IMR-90 (cell line): ENCODE data around the gene SLC26A11. TPM values are rescaled to one million over a fixed set of nuclear protein-coding genes. Genes with fewer than 3 reads are reported as not detected.

Experiments
- ATAC-seq: fragments of 200-7000 bp; cut with Tn5 transposase; 2 replicates; pipeline ENCODE4 v1.9.1; 2020; ENCODE audit warnings: low read depth, mild to moderate bottlenecking, moderate library complexity
- BruUV-seq: library from RNA; stranded (reverse); fragments of 400-500 nt; replicated peaks from 2 replicates; lab custom pipeline; 2021; lab: Mats Ljungman, UMichigan
- CTCF ChIA-PET: fragments of 300-600 bp; formaldehyde crosslinking; extraction: SDS; loops from one replicate; lab custom pipeline; 2021; ENCODE audit warnings: antibody characterized with exemption; lab: Yijun Ruan, JAX
- POLR2A ChIA-PET: fragments of 300-600 bp; sonication (Branson Sonifier 250); formaldehyde crosslinking; loops from one replicate; lab custom pipeline; 2022; ENCODE audit warnings: antibody characterized with exemption; ENCODE audit not compliant: unreplicated experiment; lab: Charles Lee
- DNase-seq: peaks from one replicate; pipeline ENCODE4 v3.0.0; 2013
- H2AFZ ChIP-seq: replicated peaks from 2 replicates; pipeline ENCODE3; 2013; ENCODE audit warnings: low read length, mild to moderate bottlenecking; ENCODE audit not compliant: poor library complexity
- H2AK5ac ChIP-seq: 2 replicates; pipeline ENCODE4 v1.6.1; 2013; ENCODE audit warnings: low read depth, low read length, inconsistent platforms
- H2AK9ac ChIP-seq: replicated peaks from 2 replicates; pipeline ENCODE3; 2013; ENCODE audit warnings: mild to moderate bottlenecking, low read depth, low read length, moderate library complexity; ENCODE audit not compliant: poor library complexity
- H2BK120ac ChIP-seq: 2 replicates; pipeline ENCODE4 v1.6.1; 2013; ENCODE audit warnings: low read depth, low read length, inconsistent platforms
- H2BK15ac ChIP-seq: 3 replicates; pipeline ENCODE4 v1.6.1; 2013; ENCODE audit warnings: low read depth, low read length, inconsistent platforms
- H2BK20ac ChIP-seq: 2 replicates; pipeline ENCODE4 v1.6.1; 2013; ENCODE audit warnings: low read depth, mild to moderate bottlenecking, inconsistent platforms, low read length, moderate library complexity
- H2BK5ac ChIP-seq: 2 replicates; pipeline ENCODE4 v1.6.1; 2013; ENCODE audit warnings: mild to moderate bottlenecking, low read depth, low read length, inconsistent platforms; ENCODE audit not compliant: poor library complexity, severe bottlenecking
- H3K14ac ChIP-seq: replicated peaks from 2 replicates; pipeline ENCODE4 v1.6.1; 2013; ENCODE audit warnings: low read depth, low read length, inconsistent platforms
- H3K18ac ChIP-seq: 2 replicates; pipeline ENCODE4 v1.6.1; 2013; ENCODE audit warnings: low read depth, low read length, control low read depth
- H3K23ac ChIP-seq: 2 replicates; pipeline ENCODE4 v1.6.1; 2013; ENCODE audit warnings: low read depth, low read length, inconsistent platforms
- H3K27ac ChIP-seq: 2 replicates; pipeline ENCODE4 v1.5.1; 2013; ENCODE audit warnings: mild to moderate bottlenecking, control low read depth, low read length; ENCODE audit not compliant: insufficient read depth
- H3K27me3 ChIP-seq: 2 replicates; pipeline ENCODE4 v1.6.1; 2013; ENCODE audit warnings: low read length; ENCODE audit not compliant: control insufficient read depth, insufficient read depth
- H3K36me3 ChIP-seq: 2 replicates; pipeline ENCODE4 v1.6.1; 2013; ENCODE audit warnings: low read length, mixed read lengths; ENCODE audit not compliant: control insufficient read depth, insufficient read depth
- H3K4ac ChIP-seq: 2 replicates; pipeline ENCODE4 v1.6.1; 2013; ENCODE audit warnings: low read depth, low read length, inconsistent platforms
- H3K4me1 ChIP-seq: 2 replicates; pipeline ENCODE4 v1.6.1; 2013; ENCODE audit warnings: low read length, mixed read lengths; ENCODE audit not compliant: control insufficient read depth, insufficient read depth
- H3K4me2 ChIP-seq: 2 replicates; pipeline ENCODE4 v1.6.1; 2013; ENCODE audit warnings: low read depth, mild to moderate bottlenecking, control low read depth, low read length, moderate library complexity
- H3K4me3 ChIP-seq: 2 replicates; pipeline ENCODE4 v1.5.1; 2013; ENCODE audit warnings: low read depth, mild to moderate bottlenecking, control low read depth, low read length, moderate library complexity; ENCODE audit not compliant: insufficient read depth
- H3K56ac ChIP-seq: 2 replicates; pipeline ENCODE4 v1.6.1; 2013; ENCODE audit warnings: low read length, inconsistent platforms; ENCODE audit not compliant: insufficient read depth; ENCODE audit errors: extremely low read depth
- H3K79me1 ChIP-seq, 2 experiments: 2 replicates each; pipeline ENCODE4 v1.6.1; 2013; ENCODE audit warnings: low read length in 2 of 2, inconsistent platforms in 1 of 2, low read depth in 1 of 2
- H3K9ac ChIP-seq: 2 replicates; pipeline ENCODE4 v1.6.1; 2013; ENCODE audit warnings: low read depth, low read length, control low read depth
- H3K9me1 ChIP-seq: 2 replicates; pipeline ENCODE4 v1.6.1; 2013; ENCODE audit warnings: low read length, inconsistent platforms; ENCODE audit not compliant: insufficient read depth
- H3K9me3 ChIP-seq: 2 replicates; pipeline ENCODE4 v1.6.1; 2013; ENCODE audit warnings: low read length; ENCODE audit not compliant: control insufficient read depth, insufficient read depth
- H4K20me1 ChIP-seq: 2 replicates; pipeline ENCODE4 v1.6.1; 2013; ENCODE audit warnings: low read length, inconsistent platforms; ENCODE audit not compliant: insufficient read depth
- H4K5ac ChIP-seq: 2 replicates; pipeline ENCODE4 v1.6.1; 2013; ENCODE audit warnings: mild to moderate bottlenecking, low read depth, low read length, control low read depth
- H4K8ac ChIP-seq, 2 experiments: 2 replicates each; pipeline ENCODE4 v1.6.1; 2013; ENCODE audit warnings: low read depth in 2 of 2, low read length in 2 of 2, control low read depth in 1 of 2, inconsistent platforms in 1 of 2
- H4K91ac ChIP-seq: 2 replicates; pipeline ENCODE4 v1.6.1; 2013; ENCODE audit warnings: low read depth, low read length, inconsistent platforms; ENCODE audit not compliant: insufficient read depth
- BHLHE40 ChIP-seq: fragments of 150-350 bp; IDR thresholded peaks from 2 replicates; pipeline ENCODE4 v1.6.1; 2016; ENCODE audit warnings: mild to moderate bottlenecking, low read depth, low read length
- CEBPB ChIP-seq: IDR thresholded peaks from 2 replicates; pipeline ENCODE4 v1.6.1; 2012; ENCODE audit warnings: low read depth, low read length, improper control_type of control experiment
- ELK1 ChIP-seq: fragments of 150-350 bp; IDR thresholded peaks from 2 replicates; pipeline ENCODE4 v1.6.1; 2016; ENCODE audit warnings: low read depth, mild to moderate bottlenecking, low read length, moderate library complexity, borderline replicate concordance
- FOS ChIP-seq: fragments of 150-350 bp; IDR thresholded peaks from 2 replicates; pipeline ENCODE4 v1.6.1; 2016; ENCODE audit warnings: low read depth, low read length
- MAZ ChIP-seq: IDR thresholded peaks from 2 replicates; pipeline ENCODE4 v1.6.1; 2012; ENCODE audit warnings: low read depth, mild to moderate bottlenecking, low read length, improper control_type of control experiment, moderate library complexity, borderline replicate concordance
- MXI1 ChIP-seq: IDR thresholded peaks from 2 replicates; pipeline ENCODE4 v1.6.1; 2012; ENCODE audit warnings: low read depth, mild to moderate bottlenecking, low read length, moderate library complexity, borderline replicate concordance
- NFE2L2 ChIP-seq: fragments of 150-350 bp; IDR thresholded peaks from 2 replicates; pipeline ENCODE4 v1.6.1; 2016; ENCODE audit warnings: low read depth, mild to moderate bottlenecking, low read length
- POLR2A ChIP-seq: IDR thresholded peaks from 2 replicates; pipeline ENCODE4 v1.6.1; 2012; ENCODE audit warnings: mild to moderate bottlenecking, low read depth, low read length
- RAD21 ChIP-seq: IDR thresholded peaks from 2 replicates; pipeline ENCODE4 v1.6.1; 2012; ENCODE audit warnings: low read length, improper control_type of control experiment
- RCOR1 ChIP-seq: IDR thresholded peaks from 2 replicates; pipeline ENCODE4 v1.6.1; 2012; ENCODE audit warnings: mild to moderate bottlenecking, low read length, improper control_type of control experiment; ENCODE audit not compliant: insufficient replicate concordance
- RFX5 ChIP-seq: IDR thresholded peaks from 2 replicates; pipeline ENCODE4 v1.8.0; 2012; ENCODE audit warnings: low read depth, mild to moderate bottlenecking, low read length, moderate library complexity
- USF2 ChIP-seq: fragments of 150-350 bp; IDR thresholded peaks from 2 replicates; pipeline ENCODE4 v1.6.1; 2017; ENCODE audit warnings: mild to moderate bottlenecking, antibody characterized with exemption, low read length, low read depth
- WGBS, 2 experiments: methylation state at CpG; one replicate each; pipeline versions ENCODE4 v1.1.5 to v1.1.7; 2013; ENCODE audit warnings: missing lambda C conversion rate in 2 of 2; ENCODE audit not compliant: insufficient read length in 1 of 2; ENCODE audit errors: extremely low coverage in 2 of 2; 5-methylcytosine and 5-hydroxymethylcytosine counted together
- dilution Hi-C: fragments of 300-500 bp; cut with HindIII; formaldehyde crosslinking; loops from one replicate; pipeline ENCODE4 v1.14.3; 2018; ENCODE audit warnings: low sequenced_read_pairs; ENCODE audit not compliant: unreplicated experiment
- in situ Hi-C: fragments of 300-500 bp; cut with MboI; formaldehyde crosslinking; loops from 3 replicates; pipeline ENCODE4 v1.14.3; 2019; ENCODE audit warnings: low sequenced_read_pairs, inconsistent platforms, mixed read lengths
- intact Hi-C: fragments of 100-400 bp; cut with micrococcal nuclease; formaldehyde crosslinking; loops from 2 replicates; pipeline ENCODE4 v1.10.0; 2022
- polyA plus RNA-seq, 3 experiments: library from polyadenylated mRNA; depleted of rRNA; stranded (reverse); fragments of >200 nt; gene quantifications; 2 replicates each; pipeline ENCODE4 v1.2.3, GENCODE V29; 2012; ENCODE audit warnings: low replicate concordance in 1 of 3
- total RNA-seq: library from RNA; depleted of rRNA; stranded (reverse); fragments of >200 nt; gene quantifications from 2 replicates; pipeline ENCODE4 v1.2.3, GENCODE V29; 2012
- TF ChIP-seq, protein P1 (sequence below): conservative IDR thresholded peaks from 2 replicates; pipeline ENCODE4 v1.5.1; 2012; ENCODE audit warnings: mild to moderate bottlenecking, low read depth, low read length, improper control_type of control experiment

Gene SLC26A11
- total and polyA plus RNA-seq, 2 of the 4 experiments (the other 2 are of a cell fraction): 3.2 to 15.6 TPM

DNA sequence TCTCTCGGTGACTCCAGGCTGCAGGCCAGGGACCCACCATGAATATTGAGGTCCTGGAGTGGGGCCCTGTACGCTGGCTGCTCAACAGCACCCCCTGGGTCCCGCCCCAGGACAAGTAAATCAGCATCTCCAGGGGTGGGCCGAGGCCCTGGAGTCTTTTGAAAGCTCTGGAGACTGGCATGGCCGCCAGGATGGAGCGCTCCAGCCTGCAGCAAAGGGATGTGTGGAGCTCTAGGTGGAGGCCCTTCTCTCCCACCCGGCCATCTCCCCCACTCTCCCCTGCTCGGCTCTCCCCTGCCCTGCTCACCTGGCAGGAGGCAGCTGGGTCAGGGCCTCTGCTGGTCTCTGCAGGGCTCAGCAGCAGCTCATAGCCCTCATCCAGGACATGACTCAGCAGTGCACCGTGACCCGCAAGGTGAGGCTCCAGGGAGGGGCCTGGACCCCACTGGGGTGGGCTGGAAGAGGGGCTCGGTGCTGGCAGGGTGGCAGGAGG, 16.7 kb upstream of the SLC26A11 start:
- TF ChIP-seq, protein P1, sequence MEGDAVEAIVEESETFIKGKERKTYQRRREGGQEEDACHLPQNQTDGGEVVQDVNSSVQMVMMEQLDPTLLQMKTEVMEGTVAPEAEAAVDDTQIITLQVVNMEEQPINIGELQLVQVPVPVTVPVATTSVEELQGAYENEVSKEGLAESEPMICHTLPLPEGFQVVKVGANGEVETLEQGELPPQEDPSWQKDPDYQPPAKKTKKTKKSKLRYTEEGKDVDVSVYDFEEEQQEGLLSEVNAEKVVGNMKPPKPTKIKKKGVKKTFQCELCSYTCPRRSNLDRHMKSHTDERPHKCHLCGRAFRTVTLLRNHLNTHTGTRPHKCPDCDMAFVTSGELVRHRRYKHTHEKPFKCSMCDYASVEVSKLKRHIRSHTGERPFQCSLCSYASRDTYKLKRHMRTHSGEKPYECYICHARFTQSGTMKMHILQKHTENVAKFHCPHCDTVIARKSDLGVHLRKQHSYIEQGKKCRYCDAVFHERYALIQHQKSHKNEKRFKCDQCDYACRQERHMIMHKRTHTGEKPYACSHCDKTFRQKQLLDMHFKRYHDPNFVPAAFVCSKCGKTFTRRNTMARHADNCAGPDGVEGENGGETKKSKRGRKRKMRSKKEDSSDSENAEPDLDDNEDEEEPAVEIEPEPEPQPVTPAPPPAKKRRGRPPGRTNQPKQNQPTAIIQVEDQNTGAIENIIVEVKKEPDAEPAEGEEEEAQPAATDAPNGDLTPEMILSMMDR: no peak
- no peak for TF ChIP-seq NFE2L2
- TF ChIP-seq POLR2A: no peak
- no peak for TF ChIP-seq RFX5
- TF ChIP-seq ELK1: no peak
- no peak for TF ChIP-seq RAD21
- no peak for TF ChIP-seq CEBPB
- no peak for TF ChIP-seq MXI1
- TF ChIP-seq FOS: no peak
- no peak for TF ChIP-seq BHLHE40
- no peak for TF ChIP-seq MAZ
- no peak for TF ChIP-seq USF2
- TF ChIP-seq RCOR1: no peak
- H3K36me3 ChIP-seq: peaks cover 3% of the 10 kb centered on the region; the same call in 1 of the 2 replicates
- no peaks in the 10 kb centered on the region for H3K79me1 ChIP-seq
- H2BK15ac ChIP-seq: no peak overlapping the region
- H2AK5ac ChIP-seq: no peak overlapping the region
- H3K18ac ChIP-seq: no peak overlapping the region
- H2BK5ac ChIP-seq: no peak overlapping the region
- H3K14ac ChIP-seq: no peak overlapping the region
- no peak overlapping the region for H2BK20ac ChIP-seq
- no peak overlapping the region for H4K5ac ChIP-seq
- BruUV-seq: no TSS peak
- H4K8ac ChIP-seq: no peak overlapping the region
- H3K9me3 ChIP-seq: no peaks in the 10 kb centered on the region
- H3K4ac ChIP-seq: no peak overlapping the region
- H3K9ac ChIP-seq: no peak overlapping the region
- no CpG with 5 or more reads among the region's 11 CpGs for WGBS, 2 experiments
- H4K91ac ChIP-seq: no peak overlapping the region
- no peak overlapping the region for H3K23ac ChIP-seq
- no peaks in the 10 kb centered on the region for H3K27me3 ChIP-seq
- no peak overlapping the region for H3K27ac ChIP-seq
- H2AK9ac ChIP-seq: no peak overlapping the region
- H3K9me1 ChIP-seq: peaks cover 3% of the 10 kb centered on the region; the same call in 1 of the 2 replicates
- no peaks in the 10 kb centered on the region for H3K4me1 ChIP-seq
- no peak overlapping the region for H2AFZ ChIP-seq
- DNase-seq (no peak), ATAC-seq (no peak)
- H3K4me3 ChIP-seq: no peak overlapping the region
- no peak overlapping the region for H3K56ac ChIP-seq
- no peaks in the 10 kb centered on the region; the same call in 1 of the 2 replicates for H4K20me1 ChIP-seq
- ChIA-PET POLR2A (no interaction called here), CTCF (no interaction called here)
- no peak overlapping the region for H2BK120ac ChIP-seq
- dilution Hi-C loops: no loop called here
- no peak overlapping the region for H3K4me2 ChIP-seq
- in situ Hi-C loops: no loop called here
- intact Hi-C loops: no loop called here
